Endodermal cell (in vitro differentiated cells): ENCODE results near the gene KIDINS220. TPM values are rescaled to one million over a fixed set of nuclear protein-coding genes. Genes with fewer than 3 reads are reported as not detected.

Experiments
- DNase-seq: peaks from one replicate; pipeline ENCODE4 v3.0.0-alpha.2; 2017
- H3K27ac ChIP-seq: 2 replicates; pipeline ENCODE4 v1.5.1; 2013; ENCODE audit warnings: mild to moderate bottlenecking, low read depth, low read length, moderate library complexity
- H3K27me3 ChIP-seq: 2 replicates; pipeline ENCODE4 v1.6.1; 2013; ENCODE audit warnings: mild to moderate bottlenecking, low read length, moderate library complexity; ENCODE audit not compliant: insufficient read depth, control insufficient read depth, poor library complexity, severe bottlenecking
- H3K36me3 ChIP-seq: 2 replicates; pipeline ENCODE4 v1.7.0; 2013; ENCODE audit warnings: mild to moderate bottlenecking, low read length, moderate library complexity; ENCODE audit not compliant: control insufficient read depth, insufficient read depth
- H3K4me1 ChIP-seq: one replicate; pipeline ENCODE4 v1.7.0; 2013; ENCODE audit warnings: low read length; ENCODE audit not compliant: control insufficient read depth, insufficient read depth
- H3K4me3 ChIP-seq: 2 replicates; pipeline ENCODE4 v1.5.1; 2013; ENCODE audit warnings: mild to moderate bottlenecking, low read length, moderate library complexity
- H3K9ac ChIP-seq: 2 replicates; pipeline ENCODE4 v1.6.1; 2013; ENCODE audit warnings: mild to moderate bottlenecking, low read length, moderate library complexity; ENCODE audit not compliant: poor library complexity, severe bottlenecking; ENCODE audit errors: extremely low read depth
- H3K9me3 ChIP-seq: 2 replicates; pipeline ENCODE4 v1.6.1; 2013; ENCODE audit warnings: mild to moderate bottlenecking, low read length, moderate library complexity; ENCODE audit not compliant: control insufficient read depth
- H3K27ac Mint-ChIP-seq: 2 replicates; pipeline ENCODE4 v1.8.0; 2020; ENCODE audit warnings: mixed read lengths
- H3K27me3 Mint-ChIP-seq: 2 replicates; pipeline ENCODE4 v1.8.0; 2021; ENCODE audit warnings: mild to moderate bottlenecking, mixed read lengths; ENCODE audit not compliant: insufficient read depth
- H3K36me3 Mint-ChIP-seq: 2 replicates; pipeline ENCODE4 v1.8.0; 2020; ENCODE audit warnings: low read depth, mixed read lengths
- H3K4me1 Mint-ChIP-seq: 2 replicates; pipeline ENCODE4 v1.8.0; 2020; ENCODE audit warnings: mixed read lengths
- H3K4me3 Mint-ChIP-seq: 2 replicates; pipeline ENCODE4 v1.8.0; 2020; ENCODE audit warnings: mild to moderate bottlenecking, moderate library complexity, mixed read lengths
- H3K9me3 Mint-ChIP-seq: 2 replicates; pipeline ENCODE4 v1.8.0; 2020; ENCODE audit warnings: mild to moderate bottlenecking, mixed read lengths
- WGBS, 2 experiments: methylation state at CpG; one replicate each; pipeline versions ENCODE4 v1.1.5 to v1.1.7; 2013; ENCODE audit warnings: missing lambda C conversion rate in 2 of 2, mixed read lengths in 1 of 2; ENCODE audit not compliant: insufficient coverage in 1 of 2, insufficient read length in 1 of 2; 5-methylcytosine and 5-hydroxymethylcytosine counted together
- total RNA-seq, 2 donors: library from RNA; stranded (reverse); fragmentation: NEBNext Ultra II Directional in 1 of 2; extraction: Animal tissue kit (Norgen Biotek cat#: 25700) in 1 of 2; gene quantifications; 2 replicates in 1 of 2; 3 replicates in 1 of 2; pipeline ENCODE4 v1.2.1, GENCODE V29; 2021
- TF ChIP-seq, protein P1 (sequence below): fragments of 200-600 bp; sonication (generic); conservative IDR thresholded peaks from 2 replicates; pipeline ENCODE4 v1.5.0; 2021; ENCODE audit warnings: antibody characterized with exemption, mild to moderate bottlenecking

The KIDINS220 gene
- total RNA-seq, 2 donors from 2014 or later, result 33.8 to 35.2 TPM

- H3K4me3 ChIP-seq, result no peak overlapping the region
- Mint-ChIP-seq H3K9me3 (peaks cover 14% of the 10 kb centered on the region), H3K4me1 (no peaks in the 10 kb centered on the region), H3K27ac (no peak overlapping the region), H3K4me3 (no peak overlapping the region), H3K36me3 (peaks cover 33% of the 10 kb centered on the region), H3K27me3 (no peaks in the 10 kb centered on the region)
- H3K36me3 ChIP-seq, result peaks cover 34% of the 10 kb centered on the region
- peaks cover 14% of the 10 kb centered on the region for H3K9me3 ChIP-seq
- no peaks in the 10 kb centered on the region for H3K4me1 ChIP-seq
- TF ChIP-seq, protein P1, sequence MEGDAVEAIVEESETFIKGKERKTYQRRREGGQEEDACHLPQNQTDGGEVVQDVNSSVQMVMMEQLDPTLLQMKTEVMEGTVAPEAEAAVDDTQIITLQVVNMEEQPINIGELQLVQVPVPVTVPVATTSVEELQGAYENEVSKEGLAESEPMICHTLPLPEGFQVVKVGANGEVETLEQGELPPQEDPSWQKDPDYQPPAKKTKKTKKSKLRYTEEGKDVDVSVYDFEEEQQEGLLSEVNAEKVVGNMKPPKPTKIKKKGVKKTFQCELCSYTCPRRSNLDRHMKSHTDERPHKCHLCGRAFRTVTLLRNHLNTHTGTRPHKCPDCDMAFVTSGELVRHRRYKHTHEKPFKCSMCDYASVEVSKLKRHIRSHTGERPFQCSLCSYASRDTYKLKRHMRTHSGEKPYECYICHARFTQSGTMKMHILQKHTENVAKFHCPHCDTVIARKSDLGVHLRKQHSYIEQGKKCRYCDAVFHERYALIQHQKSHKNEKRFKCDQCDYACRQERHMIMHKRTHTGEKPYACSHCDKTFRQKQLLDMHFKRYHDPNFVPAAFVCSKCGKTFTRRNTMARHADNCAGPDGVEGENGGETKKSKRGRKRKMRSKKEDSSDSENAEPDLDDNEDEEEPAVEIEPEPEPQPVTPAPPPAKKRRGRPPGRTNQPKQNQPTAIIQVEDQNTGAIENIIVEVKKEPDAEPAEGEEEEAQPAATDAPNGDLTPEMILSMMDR, result no peak
- H3K27ac ChIP-seq, result no peak overlapping the region
- DNase-seq, result no peak
- no peak overlapping the region for H3K9ac ChIP-seq
- H3K27me3 ChIP-seq, result no peaks in the 10 kb centered on the region
Measured at GRCh38 chr2:8756230-8756629, 81.2 kb downstream of the KIDINS220 start.

GRCh38 chr2:8754106-8754776 is 83.2 kb downstream of the KIDINS220 start:
- TF ChIP-seq, protein P1, result no peak
- H3K27me3 Mint-ChIP-seq, result no peaks in the 10 kb centered on the region
- peak overlapping the region; percentile 44 for H3K27ac ChIP-seq
- peaks cover 47% of the 10 kb centered on the region for H3K36me3 ChIP-seq
- no peak overlapping the region for H3K27ac Mint-ChIP-seq
- H3K4me1 ChIP-seq, result no peaks in the 10 kb centered on the region
- peaks cover 36% of the 10 kb centered on the region for H3K36me3 Mint-ChIP-seq
- no peaks in the 10 kb centered on the region for H3K4me1 Mint-ChIP-seq
- H3K4me3 ChIP-seq, result no peak overlapping the region
- peaks cover 14% of the 10 kb centered on the region for H3K9me3 Mint-ChIP-seq
- H3K9ac ChIP-seq, result no peak overlapping the region
- DNase-seq, result no peak
- no peak overlapping the region for H3K4me3 Mint-ChIP-seq
- H3K27me3 ChIP-seq, result no peaks in the 10 kb centered on the region
- H3K9me3 ChIP-seq, result peaks cover 14% of the 10 kb centered on the region

DNA sequence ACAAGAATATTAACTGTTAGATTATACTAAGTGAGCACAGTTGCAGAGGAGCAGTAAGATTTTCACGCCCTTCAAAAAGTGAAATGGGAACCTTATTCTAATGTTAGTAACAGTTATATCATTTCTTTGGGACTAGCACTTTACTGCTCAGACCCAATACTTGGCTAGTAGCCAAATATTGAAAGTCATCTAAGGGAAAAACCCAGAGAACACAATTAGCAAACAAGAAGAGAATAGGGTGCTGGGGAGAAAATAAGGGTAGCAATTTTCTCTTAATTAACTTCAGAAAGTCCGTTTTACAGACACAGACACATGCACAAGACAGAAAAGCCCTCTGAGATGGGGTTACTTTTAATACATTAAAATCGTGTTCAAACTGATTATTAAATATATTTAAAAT is 83.8 kb downstream of the KIDINS220 start:
- DNase-seq, result no peak
- H3K27me3 ChIP-seq, result no peaks in the 10 kb centered on the region
- peaks cover 14% of the 10 kb centered on the region for H3K9me3 ChIP-seq
- WGBS, 2 experiments, result 88% methylated on average over 3 of the region's 3 CpGs; no CpG with 5 or more reads in 1 of the 2 experiments
- no peaks in the 10 kb centered on the region for H3K4me1 Mint-ChIP-seq
- peak overlapping the region; percentile 44 for H3K27ac ChIP-seq
- H3K36me3 Mint-ChIP-seq, result peaks cover 36% of the 10 kb centered on the region
- H3K27me3 Mint-ChIP-seq, result no peaks in the 10 kb centered on the region
- H3K36me3 ChIP-seq, result peaks cover 51% of the 10 kb centered on the region
- no peak overlapping the region for H3K4me3 Mint-ChIP-seq
- H3K4me3 ChIP-seq, result no peak overlapping the region
- peaks cover 14% of the 10 kb centered on the region for H3K9me3 Mint-ChIP-seq
- TF ChIP-seq, protein P1, result no peak
- H3K27ac Mint-ChIP-seq, result no peak overlapping the region
- no peak overlapping the region for H3K9ac ChIP-seq
- H3K4me1 ChIP-seq, result no peaks in the 10 kb centered on the region
